Putamen (tissue), 1 donor: ENCODE measurements around the gene KRTAP20-1.

ENCODE experiments used
- DNase-seq: peaks from one replicate; pipeline ENCODE4 v3.0.0-alpha.2; 2016; ENCODE audit warnings: low spot score

KRTAP20-1 gene

DNA sequence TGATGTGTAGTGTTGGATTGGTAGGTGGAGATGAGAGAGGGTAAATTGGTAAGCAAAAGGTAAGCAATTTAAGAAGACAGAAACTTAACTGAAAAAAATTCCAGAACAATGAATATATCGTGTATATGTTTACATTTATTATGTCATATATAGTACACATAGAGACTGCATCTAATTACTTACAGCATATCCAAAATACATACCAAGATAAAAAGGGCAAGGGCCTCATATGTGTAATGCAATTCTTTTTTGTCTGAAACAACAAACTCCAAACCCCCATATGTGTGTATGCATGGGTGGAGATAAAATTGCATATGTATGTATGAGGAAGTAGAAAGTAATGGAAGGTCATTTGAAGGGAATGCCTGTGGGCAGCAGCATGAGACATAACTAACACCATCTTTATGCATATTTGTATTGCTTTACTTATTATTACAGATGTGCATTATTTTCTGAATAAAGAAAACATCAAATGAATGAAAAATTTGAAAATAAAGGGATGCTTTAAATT is 30.7 kb downstream of the KRTAP20-1 start:
- DNase-seq: no peak

- DNase-seq: no peak
Observed at GRCh38 chr21:30652891-30653290, 36.7 kb downstream of the KRTAP20-1 start.
